HL-60 (cell line): ENCODE measurements around the gene NKD2.

Experiments used
- DNase-seq, 2 experiments: peaks; one replicate each; pipeline ENCODE4 v3.0.0-alpha.2; 2010 to 2020; ENCODE audit warnings: low read depth in 1 of 2, low spot score in 1 of 2
- H3K27ac ChIP-seq: fragments of 250-450 bp; sonication (Bioruptor Pico); replicated peaks from 2 replicates; pipeline ENCODE4 v1.5.1; 2020; ENCODE audit warnings: mild to moderate bottlenecking, moderate library complexity
- H3K27me3 ChIP-seq: fragments of 250-450 bp; sonication (Bioruptor Pico); 2 replicates; pipeline ENCODE4 v1.5.1; 2021; ENCODE audit warnings: mild to moderate bottlenecking, moderate library complexity; ENCODE audit not compliant: insufficient read depth, poor library complexity, severe bottlenecking
- H3K4me3 ChIP-seq: replicated peaks from 2 replicates; pipeline ENCODE4 v1.5.1; 2011; ENCODE audit warnings: mild to moderate bottlenecking, control low read depth, low read length; ENCODE audit not compliant: insufficient read depth
- GABPA ChIP-seq: IDR thresholded peaks from 2 replicates; pipeline ENCODE4 v1.6.1; 2012; ENCODE audit warnings: low read depth
- POLR2AphosphoS5 ChIP-seq: IDR thresholded peaks from 2 replicates; pipeline ENCODE4 v1.6.1; 2012; ENCODE audit warnings: low read depth
- SPI1 ChIP-seq: IDR thresholded peaks from 2 replicates; pipeline ENCODE4 v1.6.1; 2012; ENCODE audit warnings: low read depth, mild to moderate bottlenecking, borderline replicate concordance
- long read RNA-seq: library from polyadenylated mRNA; unstranded; transcript quantifications from one replicate; pipeline ENCODE4 v2.0.0, GENCODE V29; 2020
- TF ChIP-seq, protein P1 (sequence below): IDR thresholded peaks from 2 replicates; pipeline ENCODE4 v1.6.1; 2012; ENCODE audit warnings: low read depth; ENCODE audit not compliant: insufficient replicate concordance
- TF ChIP-seq, protein P2 (sequence below): IDR thresholded peaks from one replicate; pipeline ENCODE4 v1.5.1; 2011; ENCODE audit warnings: low read length, control low read depth, inconsistent platforms; ENCODE audit not compliant: insufficient read depth

Gene NKD2
- long read RNA-seq, partial matches to known transcripts, result 0 of 1 reads
- long read RNA-seq, other reads (novel, unspliced or antisense), result 1 of 1 reads

DNA sequence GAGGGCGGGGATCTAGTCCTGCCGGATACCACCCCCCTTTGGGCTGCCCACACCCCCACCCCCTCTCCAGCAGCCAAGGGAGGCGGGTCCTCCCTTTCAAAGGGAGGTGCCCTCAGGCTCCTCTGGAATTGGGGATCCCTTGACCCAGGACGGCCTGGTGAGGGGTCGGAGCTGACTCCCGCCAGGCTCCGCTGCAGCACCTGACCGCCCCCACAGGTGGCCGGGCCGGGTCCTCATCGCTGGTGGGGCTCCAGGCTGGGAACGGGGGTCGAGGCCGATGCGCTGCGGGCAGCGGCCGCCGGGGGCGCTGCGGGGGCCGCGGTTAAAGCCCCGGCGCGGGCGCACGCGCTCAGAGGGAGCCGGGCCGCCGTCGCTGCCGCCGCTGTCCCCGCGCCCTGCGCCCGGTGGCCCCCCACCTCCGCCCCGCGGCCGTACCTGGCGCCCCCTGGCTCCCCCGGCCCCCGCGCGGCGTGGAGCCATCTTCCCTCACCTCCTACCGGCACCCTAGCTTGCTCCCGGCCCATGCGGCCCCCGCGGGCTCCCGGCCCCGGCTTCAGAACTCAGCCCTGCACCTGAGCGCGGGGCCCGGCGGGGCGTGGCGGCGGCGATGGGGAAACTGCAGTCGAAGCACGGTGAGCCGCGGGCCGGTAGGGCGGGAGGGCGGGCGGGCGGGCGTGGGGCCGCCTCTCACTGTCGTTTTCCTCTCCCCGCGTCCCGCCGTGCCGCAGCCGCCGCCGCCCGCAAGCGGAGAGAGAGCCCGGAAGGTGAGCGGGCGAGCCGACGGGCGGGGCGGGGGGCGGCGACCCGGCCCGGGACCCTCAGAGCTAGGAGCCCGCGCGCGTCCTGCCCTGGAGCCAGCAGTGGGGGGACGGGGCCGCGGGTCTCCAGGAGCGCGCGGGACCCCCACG is at the start of gene NKD2:
Gene NKD2, plus strand, starts transcription at position 352 of the 908 bp plus-strand sequence. Its CDS starts 256 bp downstream, at position 608.
- Histone ChIP-seq H3K27ac (no peak within 1 kb of the TSS), H3K27me3 (peaks cover 49% of the 10 kb centered on the region), H3K4me3 (no peak within 1 kb of the TSS)
- no peak for DNase-seq
- no peak for TF ChIP-seq POLR2AphosphoS5
- TF ChIP-seq, protein P1, sequence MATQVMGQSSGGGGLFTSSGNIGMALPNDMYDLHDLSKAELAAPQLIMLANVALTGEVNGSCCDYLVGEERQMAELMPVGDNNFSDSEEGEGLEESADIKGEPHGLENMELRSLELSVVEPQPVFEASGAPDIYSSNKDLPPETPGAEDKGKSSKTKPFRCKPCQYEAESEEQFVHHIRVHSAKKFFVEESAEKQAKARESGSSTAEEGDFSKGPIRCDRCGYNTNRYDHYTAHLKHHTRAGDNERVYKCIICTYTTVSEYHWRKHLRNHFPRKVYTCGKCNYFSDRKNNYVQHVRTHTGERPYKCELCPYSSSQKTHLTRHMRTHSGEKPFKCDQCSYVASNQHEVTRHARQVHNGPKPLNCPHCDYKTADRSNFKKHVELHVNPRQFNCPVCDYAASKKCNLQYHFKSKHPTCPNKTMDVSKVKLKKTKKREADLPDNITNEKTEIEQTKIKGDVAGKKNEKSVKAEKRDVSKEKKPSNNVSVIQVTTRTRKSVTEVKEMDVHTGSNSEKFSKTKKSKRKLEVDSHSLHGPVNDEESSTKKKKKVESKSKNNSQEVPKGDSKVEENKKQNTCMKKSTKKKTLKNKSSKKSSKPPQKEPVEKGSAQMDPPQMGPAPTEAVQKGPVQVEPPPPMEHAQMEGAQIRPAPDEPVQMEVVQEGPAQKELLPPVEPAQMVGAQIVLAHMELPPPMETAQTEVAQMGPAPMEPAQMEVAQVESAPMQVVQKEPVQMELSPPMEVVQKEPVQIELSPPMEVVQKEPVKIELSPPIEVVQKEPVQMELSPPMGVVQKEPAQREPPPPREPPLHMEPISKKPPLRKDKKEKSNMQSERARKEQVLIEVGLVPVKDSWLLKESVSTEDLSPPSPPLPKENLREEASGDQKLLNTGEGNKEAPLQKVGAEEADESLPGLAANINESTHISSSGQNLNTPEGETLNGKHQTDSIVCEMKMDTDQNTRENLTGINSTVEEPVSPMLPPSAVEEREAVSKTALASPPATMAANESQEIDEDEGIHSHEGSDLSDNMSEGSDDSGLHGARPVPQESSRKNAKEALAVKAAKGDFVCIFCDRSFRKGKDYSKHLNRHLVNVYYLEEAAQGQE, result no peak
- no peak for TF ChIP-seq SPI1
- no peak for TF ChIP-seq GABPA
- TF ChIP-seq, protein P2, sequence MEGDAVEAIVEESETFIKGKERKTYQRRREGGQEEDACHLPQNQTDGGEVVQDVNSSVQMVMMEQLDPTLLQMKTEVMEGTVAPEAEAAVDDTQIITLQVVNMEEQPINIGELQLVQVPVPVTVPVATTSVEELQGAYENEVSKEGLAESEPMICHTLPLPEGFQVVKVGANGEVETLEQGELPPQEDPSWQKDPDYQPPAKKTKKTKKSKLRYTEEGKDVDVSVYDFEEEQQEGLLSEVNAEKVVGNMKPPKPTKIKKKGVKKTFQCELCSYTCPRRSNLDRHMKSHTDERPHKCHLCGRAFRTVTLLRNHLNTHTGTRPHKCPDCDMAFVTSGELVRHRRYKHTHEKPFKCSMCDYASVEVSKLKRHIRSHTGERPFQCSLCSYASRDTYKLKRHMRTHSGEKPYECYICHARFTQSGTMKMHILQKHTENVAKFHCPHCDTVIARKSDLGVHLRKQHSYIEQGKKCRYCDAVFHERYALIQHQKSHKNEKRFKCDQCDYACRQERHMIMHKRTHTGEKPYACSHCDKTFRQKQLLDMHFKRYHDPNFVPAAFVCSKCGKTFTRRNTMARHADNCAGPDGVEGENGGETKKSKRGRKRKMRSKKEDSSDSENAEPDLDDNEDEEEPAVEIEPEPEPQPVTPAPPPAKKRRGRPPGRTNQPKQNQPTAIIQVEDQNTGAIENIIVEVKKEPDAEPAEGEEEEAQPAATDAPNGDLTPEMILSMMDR, result no peak

GRCh38 chr5:959581-960531 is 48.7 kb upstream of the NKD2 start:
- Histone ChIP-seq H3K27ac (no peak overlapping the region), H3K27me3 (peaks cover 17% of the 10 kb centered on the region), H3K4me3 (no peak overlapping the region)
- no peak for TF ChIP-seq SPI1
- TF ChIP-seq, protein P1, result no peak
- TF ChIP-seq POLR2AphosphoS5, result no peak
- no peak for TF ChIP-seq GABPA
- TF ChIP-seq, protein P2, result no peak
- no peak for DNase-seq

DNA sequence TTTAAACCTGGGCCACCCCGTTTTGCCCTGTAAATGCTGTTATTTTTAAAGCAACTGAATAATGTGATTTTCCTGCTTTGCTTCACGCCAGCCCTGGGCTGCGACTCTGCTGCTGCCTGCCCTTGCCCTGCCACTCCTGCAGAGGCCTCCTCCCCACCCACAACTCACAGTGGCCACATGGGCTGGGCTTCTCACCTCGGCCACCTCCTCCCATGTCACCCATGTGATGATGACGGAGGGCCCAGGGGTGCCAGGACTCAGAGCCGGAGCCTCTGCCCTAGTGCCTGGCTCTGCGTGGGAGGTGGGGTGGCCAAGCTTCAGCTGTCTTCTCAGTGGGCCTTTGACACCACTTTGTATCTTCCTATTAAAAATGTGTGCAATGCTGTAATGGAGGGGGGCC is 48.1 kb upstream of the NKD2 start:
- no peak overlapping the region for H3K27ac ChIP-seq
- peaks cover 17% of the 10 kb centered on the region for H3K27me3 ChIP-seq
- no peak for DNase-seq
- no peak overlapping the region for H3K4me3 ChIP-seq
- TF ChIP-seq GABPA (no peak), SPI1 (no peak), POLR2AphosphoS5 (no peak)
- TF ChIP-seq, protein P1, result no peak
- TF ChIP-seq, protein P2, result no peak
